H1 (cell line): ENCODE results near the gene SCYGR1. TPM values are rescaled to one million over a fixed set of nuclear protein-coding genes. Genes with fewer than 3 reads are reported as not detected.

Experiments
- CTCF ChIA-PET: fragments of 300-600 bp; sonication (Branson Sonifier 250); formaldehyde crosslinking; loops from one replicate; lab custom pipeline; 2021; ENCODE audit not compliant: partially characterized antibody; lab: Charles Lee
- POLR2A ChIA-PET: fragments of 300-600 bp; sonication (Branson Sonifier 250); formaldehyde crosslinking; loops from one replicate; lab custom pipeline; 2021; ENCODE audit warnings: inconsistent platforms; ENCODE audit not compliant: partially characterized antibody; lab: Charles Lee
- DNase-seq, 2 experiments: peaks; one replicate each; pipeline versions ENCODE4 v3.0.0 to v3.0.0-alpha.2; 2010 to 2022; ENCODE audit warnings: low spot score in 2 of 2, low read depth in 1 of 2, mixed read lengths in 1 of 2
- FAIRE-seq: peaks from 2 replicates; lab custom pipeline; 2011; peaks lifted over from hg19 to GRCh38; lab: Jason Lieb, UNC
- H2AFZ ChIP-seq: 2 replicates; pipeline ENCODE4 v1.8.1; 2012; ENCODE audit warnings: low read length, inconsistent platforms
- H2AK5ac ChIP-seq: 2 replicates; pipeline ENCODE4 v1.6.1; 2013; ENCODE audit warnings: low read depth, low read length
- H2BK120ac ChIP-seq: replicated peaks from 2 replicates; pipeline ENCODE3; 2013; ENCODE audit warnings: low read depth, low read length, inconsistent platforms
- H2BK12ac ChIP-seq: 2 replicates; pipeline ENCODE4 v1.6.1; 2013; ENCODE audit warnings: low read depth, low read length
- H2BK15ac ChIP-seq: 2 replicates; pipeline ENCODE4 v1.6.1; 2013; ENCODE audit warnings: low read length
- H2BK20ac ChIP-seq: 2 replicates; pipeline ENCODE4 v1.6.1; 2013; ENCODE audit warnings: low read length
- H2BK5ac ChIP-seq: 2 replicates; pipeline ENCODE4 v1.6.1; 2013; ENCODE audit warnings: low read depth, low read length
- H3K14ac ChIP-seq: 2 replicates; pipeline ENCODE4 v1.6.1; 2013; ENCODE audit warnings: inconsistent platforms; ENCODE audit not compliant: insufficient read length
- H3K18ac ChIP-seq: 2 replicates; pipeline ENCODE4 v1.6.1; 2013; ENCODE audit warnings: low read length; ENCODE audit errors: extremely low read depth
- H3K23ac ChIP-seq: 2 replicates; pipeline ENCODE4 v1.6.1; 2013; ENCODE audit warnings: inconsistent platforms; ENCODE audit not compliant: insufficient read length
- H3K23me2 ChIP-seq: 2 replicates; pipeline ENCODE4 v1.6.1; 2013; ENCODE audit warnings: low read depth, low read length
- H3K27ac ChIP-seq: 2 replicates; pipeline ENCODE4 v1.6.1; 2011; ENCODE audit warnings: low read depth, low read length, inconsistent platforms
- H3K27me3 ChIP-seq, 4 experiments: replicated peaks in 1 of 4; 1 replicate in 1 of 4; 2 replicates in 3 of 4; pipeline versions ENCODE4 v1.6.1 to v1.8.1; 2011 to 2013; ENCODE audit warnings: low read length in 3 of 4, mild to moderate bottlenecking in 3 of 4, inconsistent platforms in 2 of 4, mixed read lengths in 2 of 4, moderate library complexity in 1 of 4; ENCODE audit not compliant: control insufficient read depth in 3 of 4, insufficient read depth in 3 of 4; ENCODE audit errors: extremely low read depth in 1 of 4
- H3K36me3 ChIP-seq, 4 experiments: 2 replicates each; pipeline versions ENCODE4 v1.6.1 to v1.8.1; 2011 to 2013; ENCODE audit warnings: mild to moderate bottlenecking in 4 of 4, low read length in 3 of 4, moderate library complexity in 2 of 4, control low read depth in 1 of 4, inconsistent platforms in 1 of 4; ENCODE audit not compliant: insufficient read depth in 4 of 4, control insufficient read depth in 2 of 4
- H3K4ac ChIP-seq: replicated peaks from 2 replicates; pipeline ENCODE3; 2013; ENCODE audit warnings: low read length, low read depth, mixed read lengths, inconsistent platforms; ENCODE audit not compliant: insufficient read length
- H3K4me1 ChIP-seq, 4 experiments: replicated peaks in 1 of 4; 1 replicate in 1 of 4; 2 replicates in 3 of 4; pipeline versions ENCODE4 v1.6.1 to v1.8.1; 2011 to 2013; ENCODE audit warnings: low read length in 3 of 4, inconsistent platforms in 2 of 4, mixed read lengths in 1 of 4; ENCODE audit not compliant: insufficient read depth in 4 of 4, control insufficient read depth in 3 of 4
- H3K4me2 ChIP-seq, 2 experiments: 2 replicates each; pipeline versions ENCODE4 v1.6.1 to v1.8.1; 2011 to 2013; ENCODE audit warnings: low read depth in 2 of 2, low read length in 2 of 2, control low read depth in 1 of 2, inconsistent platforms in 1 of 2, mild to moderate bottlenecking in 1 of 2; ENCODE audit not compliant: insufficient read depth in 1 of 2
- H3K4me3 ChIP-seq, 4 experiments: fragments of 200-600, 300-600 bp in 1 of 4; sonication (generic), shearing (Covaris generic), sonication (Bioruptor Twin) in 1 of 4; 2 replicates each; pipeline versions ENCODE4 v1.5.1 to v1.8.1; 2011 to 2016; ENCODE audit warnings: low read length in 4 of 4, low read depth in 3 of 4, control low read depth in 2 of 4, inconsistent platforms in 2 of 4, mild to moderate bottlenecking in 2 of 4, mixed read lengths in 1 of 4, moderate library complexity in 1 of 4; ENCODE audit not compliant: insufficient read depth in 2 of 4; ENCODE audit errors: extremely low read depth in 1 of 4
- H3K56ac ChIP-seq: replicated peaks from 2 replicates; pipeline ENCODE3; 2013; ENCODE audit warnings: low read depth, mild to moderate bottlenecking, mixed read lengths, low read length, inconsistent platforms; ENCODE audit not compliant: insufficient read length
- H3K79me1 ChIP-seq: 2 replicates; pipeline ENCODE4 v1.6.1; 2013; ENCODE audit warnings: low read depth, low read length, control low read depth
- H3K79me2 ChIP-seq, 2 experiments: 2 replicates each; pipeline versions ENCODE4 v1.6.1 to v1.8.1; 2012 to 2013; ENCODE audit warnings: low read length in 2 of 2, mild to moderate bottlenecking in 2 of 2, inconsistent platforms in 1 of 2; ENCODE audit not compliant: insufficient read depth in 2 of 2, control insufficient read depth in 1 of 2
- H3K9ac ChIP-seq, 4 experiments: replicated peaks in 1 of 4; 1 replicate in 1 of 4; 2 replicates in 3 of 4; pipeline versions ENCODE4 v1.6.1 to v1.8.1; 2011 to 2013; ENCODE audit warnings: low read depth in 3 of 4, low read length in 3 of 4, control low read depth in 2 of 4, mild to moderate bottlenecking in 2 of 4, moderate library complexity in 2 of 4, inconsistent platforms in 1 of 4; ENCODE audit errors: extremely low read depth in 1 of 4
- H3K9me3 ChIP-seq, 2 experiments: 2 replicates each; pipeline versions ENCODE4 v1.6.1 to v1.8.1; 2012 to 2013; ENCODE audit warnings: mild to moderate bottlenecking in 2 of 2, moderate library complexity in 2 of 2, control low read depth in 1 of 2, inconsistent platforms in 1 of 2, low read depth in 1 of 2, low read length in 1 of 2, mixed read lengths in 1 of 2; ENCODE audit not compliant: insufficient read depth in 2 of 2
- H4K20me1 ChIP-seq, 2 experiments: replicated peaks in 1 of 2; 2 replicates each; pipeline versions ENCODE3 to v1.8.1; 2011 to 2013; ENCODE audit warnings: inconsistent platforms in 2 of 2, low read length in 2 of 2, mild to moderate bottlenecking in 1 of 2; ENCODE audit not compliant: insufficient read depth in 2 of 2, control insufficient read depth in 1 of 2
- H4K5ac ChIP-seq: 2 replicates; pipeline ENCODE4 v1.6.1; 2013; ENCODE audit warnings: low read length, low read depth, mixed read lengths, inconsistent platforms; ENCODE audit not compliant: insufficient read length
- H4K8ac ChIP-seq: 2 replicates; pipeline ENCODE4 v1.8.0; 2013; ENCODE audit warnings: mild to moderate bottlenecking, moderate library complexity, low read length, inconsistent platforms; ENCODE audit not compliant: insufficient read depth; ENCODE audit errors: extremely low read depth
- H4K91ac ChIP-seq: replicated peaks from 2 replicates; pipeline ENCODE3; 2013; ENCODE audit warnings: low read length, mixed read lengths, inconsistent platforms; ENCODE audit not compliant: insufficient read length
- ASH2L ChIP-seq: fragments of 200-600, 300-600 bp; sonication (generic); IDR thresholded peaks from one replicate; pipeline ENCODE4 v1.7.1; 2017; ENCODE audit warnings: low read length
- ATF2 ChIP-seq: IDR thresholded peaks from 2 replicates; pipeline ENCODE4 v1.6.1; 2012; ENCODE audit warnings: low read length, inconsistent platforms
- CBX8 ChIP-seq: fragments of 300-800, 300-1000 bp; sonication (generic); IDR thresholded peaks from 2 replicates; pipeline ENCODE4 v1.7.1; 2016; ENCODE audit warnings: low read depth, low read length, borderline replicate concordance
- GABPA ChIP-seq: IDR thresholded peaks from 2 replicates; pipeline ENCODE4 v1.6.1; 2011; ENCODE audit warnings: mild to moderate bottlenecking, low read length, moderate library complexity, borderline replicate concordance; ENCODE audit not compliant: insufficient read depth
- JUN ChIP-seq: IDR thresholded peaks from 2 replicates; pipeline ENCODE4 v1.6.1; 2011; ENCODE audit warnings: low read depth, mild to moderate bottlenecking, improper control_type of control experiment, low read length
- KDM4A ChIP-seq: IDR thresholded peaks from one replicate; pipeline ENCODE4 v1.7.1; 2012; ENCODE audit warnings: low read depth, mild to moderate bottlenecking, moderate library complexity, low read length, inconsistent platforms; ENCODE audit not compliant: severe bottlenecking
- NRF1 ChIP-seq: IDR thresholded peaks from 2 replicates; pipeline ENCODE4 v1.6.1; 2011; ENCODE audit warnings: mild to moderate bottlenecking, low read depth, low read length, improper control_type of control experiment
- RAD21 ChIP-seq, 2 experiments: IDR thresholded peaks in 1 of 2; conservative IDR thresholded peaks in 1 of 2; 2 replicates each; pipeline ENCODE4 v1.6.1; 2011; ENCODE audit warnings: low read depth in 2 of 2, low read length in 2 of 2, improper control_type of control experiment in 1 of 2, inconsistent platforms in 1 of 2, mild to moderate bottlenecking in 1 of 2, moderate library complexity in 1 of 2
- SP4 ChIP-seq: IDR thresholded peaks from 2 replicates; pipeline ENCODE4 v1.6.1; 2012; ENCODE audit warnings: low read length, inconsistent platforms
- SRF ChIP-seq: IDR thresholded peaks from 2 replicates; pipeline ENCODE4 v1.6.1; 2011; ENCODE audit warnings: mild to moderate bottlenecking, low read depth, low read length, moderate library complexity
- WGBS, 2 experiments: shearing (Covaris generic) in 1 of 2; methylation state at CpG; one replicate each; pipeline versions ENCODE4 v1.1.6 to v1.1.7; 2013 to 2015; ENCODE audit warnings: low lambda C conversion rate in 2 of 2, mixed read lengths in 2 of 2, inconsistent platforms in 1 of 2, low coverage in 1 of 2, missing lambda C conversion rate in 1 of 2; ENCODE audit not compliant: insufficient replicate concordance in 2 of 2, insufficient coverage in 1 of 2, insufficient read length in 1 of 2; ENCODE audit errors: extremely low coverage in 1 of 2, missing lambda C conversion rate in 1 of 2; 5-methylcytosine and 5-hydroxymethylcytosine counted together
- polyA plus RNA-seq, 7 experiments: library from polyadenylated mRNA; depleted of rRNA in 3 of 7; stranded (reverse) in 5 of 7; unstranded in 2 of 7; fragments of >200 nt in 5 of 7; fragments of 200-250 nt in 2 of 7; gene quantifications; 1 replicate in 5 of 7; 2 replicates in 1 of 7; 4 replicates in 1 of 7; pipeline versions ENCODE4 v1.2.1 to v1.2.3, GENCODE V29; 2011 to 2013; ENCODE audit warnings: missing spikeins in 2 of 7, mixed read lengths in 2 of 7
- total RNA-seq: library from RNA; stranded (reverse); fragmentation: NEBNext Ultra II Directional; extraction: Animal tissue kit (Norgen Biotek cat#: 25700); gene quantifications from 2 replicates; pipeline ENCODE4 v1.2.1, GENCODE V29; 2021
- TF ChIP-seq, protein P1 (sequence below): IDR thresholded peaks from 2 replicates; pipeline ENCODE4 v1.6.1; 2011; ENCODE audit warnings: low read length, improper control_type of control experiment

The SCYGR1 gene
- total and polyA plus RNA-seq, 2 of the 8 experiments (the other 6 are each of a cell fraction or from before 2014, with no cell fraction given), result not detected

DNA sequence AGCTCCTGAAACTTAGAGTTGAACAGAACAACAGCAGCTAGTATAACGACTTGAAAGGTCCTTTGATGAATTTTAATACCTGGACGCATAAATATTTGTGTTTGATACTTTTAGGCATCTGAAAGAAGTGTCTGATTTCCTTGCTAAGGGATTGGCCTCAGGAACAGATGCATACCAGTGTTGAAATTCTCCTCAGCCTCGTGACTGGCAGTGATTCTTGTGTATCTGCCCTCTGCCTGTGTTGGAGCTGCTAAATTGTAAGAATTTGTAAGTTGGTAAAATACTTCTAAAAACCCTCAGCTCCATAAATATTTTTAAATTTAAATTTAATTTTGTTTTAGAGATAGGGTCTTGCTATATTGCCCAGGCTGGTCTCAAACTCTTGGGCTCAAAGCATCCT is 22.4 kb upstream of the SCYGR1 start:
- H3K27ac ChIP-seq, result no peak overlapping the region
- no peaks in the 10 kb centered on the region for H3K36me3 ChIP-seq
- H3K9ac ChIP-seq, result no peak overlapping the region
- H2BK5ac ChIP-seq, result no peak overlapping the region
- POLR2A ChIA-PET, result no interaction called here
- no peak overlapping the region for H3K4me2 ChIP-seq
- H2AFZ ChIP-seq, result no peak overlapping the region
- CTCF ChIA-PET, result interaction anchor here (0.6 to 2.1 kb wide), 7 partner anchors 12 to 356 kb away, joined by 3 to 7 read pairs (median 4); no protein-coding TSS in a partner anchor
- no peak overlapping the region for H3K23ac ChIP-seq
- no peak overlapping the region for H3K4me3 ChIP-seq
- DNase-seq (no peak), FAIRE-seq (no peak)
- no peak overlapping the region for H2BK120ac ChIP-seq
- H3K79me1 ChIP-seq, result no peaks in the 10 kb centered on the region
- H3K79me2 ChIP-seq, result no peaks in the 10 kb centered on the region
- H3K14ac ChIP-seq, result no peak overlapping the region
- no peaks in the 10 kb centered on the region for H3K23me2 ChIP-seq
- 79% methylated on average over 3 of the region's 3 CpGs; no CpG with 5 or more reads in 1 of the 2 experiments for WGBS, 2 experiments
- no peak overlapping the region for H4K91ac ChIP-seq
- no peak overlapping the region for H2BK15ac ChIP-seq
- H3K9me3 ChIP-seq, result no peaks in the 10 kb centered on the region
- no peak overlapping the region for H2BK12ac ChIP-seq
- no peak overlapping the region for H4K8ac ChIP-seq
- no peaks in the 10 kb centered on the region for H3K4me1 ChIP-seq
- H3K56ac ChIP-seq, result no peak overlapping the region
- H4K5ac ChIP-seq, result no peak overlapping the region
- no peak overlapping the region for H3K18ac ChIP-seq
- H3K4ac ChIP-seq, result no peak overlapping the region
- H4K20me1 ChIP-seq, result no peaks in the 10 kb centered on the region
- H3K27me3 ChIP-seq, result no peaks in the 10 kb centered on the region
- no peak overlapping the region for H2AK5ac ChIP-seq
- no peak overlapping the region for H2BK20ac ChIP-seq
- TF ChIP-seq, protein P1, sequence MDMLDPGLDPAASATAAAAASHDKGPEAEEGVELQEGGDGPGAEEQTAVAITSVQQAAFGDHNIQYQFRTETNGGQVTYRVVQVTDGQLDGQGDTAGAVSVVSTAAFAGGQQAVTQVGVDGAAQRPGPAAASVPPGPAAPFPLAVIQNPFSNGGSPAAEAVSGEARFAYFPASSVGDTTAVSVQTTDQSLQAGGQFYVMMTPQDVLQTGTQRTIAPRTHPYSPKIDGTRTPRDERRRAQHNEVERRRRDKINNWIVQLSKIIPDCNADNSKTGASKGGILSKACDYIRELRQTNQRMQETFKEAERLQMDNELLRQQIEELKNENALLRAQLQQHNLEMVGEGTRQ, result no peak
- TF ChIP-seq RAD21 (IDR thresholded peaks at IDR 0.05 in 1 of 2, conservative IDR thresholded peaks at IDR 0.05 in 1 of 2; ENCODE audit: low read depth in 2 of 2, low read length in 2 of 2), result no peak
- no peak for TF ChIP-seq NRF1
- TF ChIP-seq CBX8, result no peak
- TF ChIP-seq ATF2, result no peak
- no peak for TF ChIP-seq GABPA
- TF ChIP-seq ASH2L, result no peak
- TF ChIP-seq KDM4A, result no peak
- no peak for TF ChIP-seq SRF
- TF ChIP-seq JUN, result no peak
- TF ChIP-seq SP4, result no peak
